NOMO-1 treated with dmso at 0.1 percent for 144 hours (cell line): ENCODE measurements around the gene CFAP410.
A peak's percentile ranks its signal among the peaks of the same experiment; 100 is the strongest.

ENCODE experiments used
- DNase-seq: peaks from one replicate; lab custom pipeline; 2025; ENCODE audit not compliant: unreplicated experiment; lab: John Stamatoyannopoulos, UW

CFAP410 gene

GRCh38 chr21:44338971-44339910 lies at the start of gene CFAP410:
Gene CFAP410 (minus strand): TSS chr21:44339390. CDS start chr21:44339194, 196 bp downstream.
- DNase-seq = peak; percentile 92

GRCh38 chr21:44384968-44385367 lies 45.8 kb upstream of the CFAP410 start:
- DNase-seq = no peak

- DNase-seq = no peak
These were observed 44.0 kb upstream of the CFAP410 start for GRCh38 chr21:44383216-44383615.

GRCh38 chr21:44382536-44382935 lies 43.3 kb upstream of the CFAP410 start:
- no peak for DNase-seq

GRCh38 chr21:44381874-44382273 lies 42.7 kb upstream of the CFAP410 start:
- no peak for DNase-seq

- no peak for DNase-seq
These were observed 41.7 kb upstream of the CFAP410 start for GRCh38 chr21:44380876-44381275.

- no peak for DNase-seq
These were observed 41.0 kb upstream of the CFAP410 start for GRCh38 chr21:44379991-44380865.

- no peak for DNase-seq
These were observed 40.3 kb upstream of the CFAP410 start for GRCh38 chr21:44379515-44379848.

- DNase-seq = no peak
These were observed 39.7 kb upstream of the CFAP410 start for GRCh38 chr21:44378646-44379514.

- no peak for DNase-seq
These were observed 38.9 kb upstream of the CFAP410 start for GRCh38 chr21:44377922-44378645.

- no peak for DNase-seq
These were observed 38.2 kb upstream of the CFAP410 start for GRCh38 chr21:44377201-44377921.

- DNase-seq = no peak
These were observed 37.4 kb upstream of the CFAP410 start for GRCh38 chr21:44376606-44377005.

- no peak for DNase-seq
These were observed 36.6 kb upstream of the CFAP410 start for GRCh38 chr21:44375761-44376241.

- peak; percentile 75 for DNase-seq
These were observed 36.1 kb upstream of the CFAP410 start for GRCh38 chr21:44375281-44375651.

GRCh38 chr21:44374601-44375280 lies 35.6 kb upstream of the CFAP410 start:
- DNase-seq = no peak

GRCh38 chr21:44372616-44373015 lies 33.4 kb upstream of the CFAP410 start:
- no peak for DNase-seq

GRCh38 chr21:44371596-44371995 lies 32.4 kb upstream of the CFAP410 start:
- no peak for DNase-seq

- DNase-seq = no peak
These were observed 31.7 kb upstream of the CFAP410 start for GRCh38 chr21:44370786-44371410.
